Measurements from ENCODE around the gene ARVCF. TPM values are rescaled to one million over a fixed set of nuclear protein-coding genes. Genes with fewer than 3 reads are reported as not detected.
A peak's percentile ranks its signal among the peaks of the same experiment; 100 is the strongest.

ARVCF gene, protein sequence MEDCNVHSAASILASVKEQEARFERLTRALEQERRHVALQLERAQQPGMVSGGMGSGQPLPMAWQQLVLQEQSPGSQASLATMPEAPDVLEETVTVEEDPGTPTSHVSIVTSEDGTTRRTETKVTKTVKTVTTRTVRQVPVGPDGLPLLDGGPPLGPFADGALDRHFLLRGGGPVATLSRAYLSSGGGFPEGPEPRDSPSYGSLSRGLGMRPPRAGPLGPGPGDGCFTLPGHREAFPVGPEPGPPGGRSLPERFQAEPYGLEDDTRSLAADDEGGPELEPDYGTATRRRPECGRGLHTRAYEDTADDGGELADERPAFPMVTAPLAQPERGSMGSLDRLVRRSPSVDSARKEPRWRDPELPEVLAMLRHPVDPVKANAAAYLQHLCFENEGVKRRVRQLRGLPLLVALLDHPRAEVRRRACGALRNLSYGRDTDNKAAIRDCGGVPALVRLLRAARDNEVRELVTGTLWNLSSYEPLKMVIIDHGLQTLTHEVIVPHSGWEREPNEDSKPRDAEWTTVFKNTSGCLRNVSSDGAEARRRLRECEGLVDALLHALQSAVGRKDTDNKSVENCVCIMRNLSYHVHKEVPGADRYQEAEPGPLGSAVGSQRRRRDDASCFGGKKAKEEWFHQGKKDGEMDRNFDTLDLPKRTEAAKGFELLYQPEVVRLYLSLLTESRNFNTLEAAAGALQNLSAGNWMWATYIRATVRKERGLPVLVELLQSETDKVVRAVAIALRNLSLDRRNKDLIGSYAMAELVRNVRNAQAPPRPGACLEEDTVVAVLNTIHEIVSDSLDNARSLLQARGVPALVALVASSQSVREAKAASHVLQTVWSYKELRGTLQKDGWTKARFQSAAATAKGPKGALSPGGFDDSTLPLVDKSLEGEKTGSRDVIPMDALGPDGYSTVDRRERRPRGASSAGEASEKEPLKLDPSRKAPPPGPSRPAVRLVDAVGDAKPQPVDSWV
- total RNA-seq (2021) (15.6 and 21.0 TPM in 2 replicates), Bru-seq, nascent RNA (percentile 33 among the genes with signal in this experiment), BruChase-seq, experiment 1, labeled RNA remaining after a 2-hour chase (percentile 42 among the genes with signal in this experiment), BruChase-seq, experiment 2, labeled RNA remaining after a 6-hour chase (percentile 44 among the genes with signal in this experiment)
- long read RNA-seq, partial matches to known transcripts = 1 of 6 reads
- long read RNA-seq, other reads (novel, unspliced or antisense) = 5 of 6 reads

DNA sequence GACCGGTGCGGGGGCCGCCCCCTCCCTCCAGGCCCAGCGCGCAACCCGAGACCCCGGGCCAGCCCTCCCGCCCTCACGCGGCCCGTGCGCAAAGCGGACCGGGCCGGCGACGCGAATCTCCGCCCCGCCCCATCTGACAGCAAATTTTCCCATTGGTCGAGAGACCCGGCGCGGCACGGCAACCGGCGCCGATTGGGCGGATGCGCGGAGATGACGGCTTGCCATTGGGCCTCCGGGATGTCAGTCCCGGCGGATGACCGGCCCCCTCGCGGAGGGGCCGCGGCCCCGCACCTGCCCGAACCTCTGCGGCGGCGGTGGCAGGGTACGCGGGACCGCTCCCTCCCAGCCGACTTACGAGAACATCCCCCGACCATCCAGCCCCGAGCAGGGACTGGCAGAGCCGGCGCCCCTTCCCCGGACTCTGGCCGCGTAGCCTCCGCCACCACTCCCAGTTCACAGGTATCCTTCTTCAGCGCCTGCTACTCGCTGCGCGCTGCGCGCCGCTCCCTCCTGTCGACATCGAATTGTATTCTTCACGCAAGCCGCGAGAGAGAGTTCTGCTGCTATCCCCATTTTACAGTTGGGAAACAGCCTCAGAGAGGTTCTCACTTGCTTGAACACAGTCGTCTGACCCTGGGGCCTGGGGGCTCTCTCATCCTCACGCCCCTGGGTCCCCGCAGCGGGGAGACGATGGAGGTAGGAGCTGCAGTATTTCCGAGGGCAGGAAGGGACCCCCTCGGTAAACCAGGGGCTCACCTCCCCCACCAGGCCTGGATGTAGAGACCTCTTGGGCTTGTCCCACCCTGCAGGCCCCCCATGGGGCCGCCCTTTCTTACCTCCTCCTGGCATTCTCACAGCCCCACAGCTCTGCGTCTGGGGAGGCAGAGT is at the start of gene ARVCF:
Gene ARVCF (minus strand): TSS at position 90 of the 888 bp plus-strand sequence. CDS start 26,029 bp downstream, outside the sequence.
- H3K4me3 ChIP-seq = peak within 1 kb of the TSS; percentile 69; the same call in 1 of the 2 replicates
- intact Hi-C loops (cut with micrococcal nuclease; ENCODE audit: unreplicated experiment) = no loop called here
- peaks cover 10% of the 10 kb centered on the region; the same call in 1 of the 2 replicates for H3K79me2 ChIP-seq (ENCODE audit: low read depth)
- peak within 1 kb of the TSS; percentile 79 for H3K4me2 ChIP-seq
- H3K4me1 ChIP-seq (replicated peaks; ENCODE audit: insufficient read depth) = peaks cover 6% of the 10 kb centered on the region; the same call in 1 of the 2 replicates
- H3K9me2 ChIP-seq (ENCODE audit: insufficient read depth) = no peaks in the 10 kb centered on the region
- no peak within 1 kb of the TSS for H3K27ac ChIP-seq
- H4K20me1 ChIP-seq (ENCODE audit: insufficient read depth) = no peaks in the 10 kb centered on the region
- no TSS peak for BruUV-seq (replicated peaks)
- TF ChIP-seq EZH2 (IDR thresholded peaks at IDR 0.05; ENCODE audit: low read depth) = no peak
- TF ChIP-seq, protein P1, sequence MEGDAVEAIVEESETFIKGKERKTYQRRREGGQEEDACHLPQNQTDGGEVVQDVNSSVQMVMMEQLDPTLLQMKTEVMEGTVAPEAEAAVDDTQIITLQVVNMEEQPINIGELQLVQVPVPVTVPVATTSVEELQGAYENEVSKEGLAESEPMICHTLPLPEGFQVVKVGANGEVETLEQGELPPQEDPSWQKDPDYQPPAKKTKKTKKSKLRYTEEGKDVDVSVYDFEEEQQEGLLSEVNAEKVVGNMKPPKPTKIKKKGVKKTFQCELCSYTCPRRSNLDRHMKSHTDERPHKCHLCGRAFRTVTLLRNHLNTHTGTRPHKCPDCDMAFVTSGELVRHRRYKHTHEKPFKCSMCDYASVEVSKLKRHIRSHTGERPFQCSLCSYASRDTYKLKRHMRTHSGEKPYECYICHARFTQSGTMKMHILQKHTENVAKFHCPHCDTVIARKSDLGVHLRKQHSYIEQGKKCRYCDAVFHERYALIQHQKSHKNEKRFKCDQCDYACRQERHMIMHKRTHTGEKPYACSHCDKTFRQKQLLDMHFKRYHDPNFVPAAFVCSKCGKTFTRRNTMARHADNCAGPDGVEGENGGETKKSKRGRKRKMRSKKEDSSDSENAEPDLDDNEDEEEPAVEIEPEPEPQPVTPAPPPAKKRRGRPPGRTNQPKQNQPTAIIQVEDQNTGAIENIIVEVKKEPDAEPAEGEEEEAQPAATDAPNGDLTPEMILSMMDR (conservative IDR thresholded peaks at IDR 0.05) = no peak
- H3K36me3 ChIP-seq (ENCODE audit: low read depth) = no peaks in the 10 kb centered on the region
- H3F3A ChIP-seq (ENCODE audit: insufficient read depth, low read depth) = no peaks in the 10 kb centered on the region
- no peaks in the 10 kb centered on the region for H3K9me3 ChIP-seq (ENCODE audit: insufficient read depth, low read depth)
- ChIA-PET CTCF (no interaction called here), POLR2A (ENCODE audit: unreplicated experiment) (no interaction called here)
- peak within 1 kb of the TSS; percentile 79; the same call in 1 of the 2 replicates for H2AFZ ChIP-seq
- H3K27me3 ChIP-seq (ENCODE audit: insufficient read depth, low read depth) = no peaks in the 10 kb centered on the region
- DNase-seq = peak; percentile 61 to 83

DNA sequence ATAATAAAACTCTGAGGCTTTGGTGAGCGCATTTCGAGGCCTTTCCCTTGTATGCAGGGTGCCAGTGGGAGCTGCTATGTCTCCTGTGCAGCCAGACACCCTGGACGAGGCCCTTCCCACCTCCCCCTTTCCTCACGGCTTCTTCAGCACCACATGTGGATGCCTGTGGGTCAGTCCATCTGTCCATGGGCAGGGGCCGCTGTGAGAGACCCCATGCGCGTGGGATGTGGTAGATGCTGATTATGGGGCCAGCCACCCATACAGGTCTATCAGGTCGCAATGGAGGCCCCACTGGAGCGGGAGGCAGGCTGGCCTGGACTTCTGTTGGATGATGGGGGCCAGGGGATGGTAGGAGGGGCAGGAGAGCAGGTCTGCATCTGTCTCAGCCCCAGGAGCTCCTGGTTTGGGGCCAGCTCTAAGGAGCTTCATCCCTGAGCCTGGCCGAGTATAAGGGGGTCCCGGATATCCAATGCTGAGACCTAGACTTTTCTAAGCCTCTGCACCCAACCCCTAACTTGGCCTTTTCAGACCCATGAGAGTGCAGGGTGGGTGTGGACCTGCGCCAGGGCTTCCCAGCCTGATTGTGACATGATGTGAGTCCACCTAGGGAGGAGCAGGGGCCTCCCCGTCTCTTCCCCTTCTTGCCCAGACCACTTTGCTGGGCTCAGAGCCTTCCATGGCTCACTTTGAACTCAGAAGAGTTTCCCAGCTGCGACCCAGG is 49.4 kb upstream of the ARVCF start:
- H3F3A ChIP-seq (ENCODE audit: insufficient read depth, low read depth) = no peaks in the 10 kb centered on the region
- TF ChIP-seq, protein P1 (conservative IDR thresholded peaks at IDR 0.05) = no peak
- TF ChIP-seq EZH2 (IDR thresholded peaks at IDR 0.05; ENCODE audit: low read depth) = no peak
- intact Hi-C loops (cut with micrococcal nuclease; ENCODE audit: unreplicated experiment) = no loop called here
- H4K20me1 ChIP-seq (ENCODE audit: insufficient read depth) = no peaks in the 10 kb centered on the region
- no peak overlapping the region for H3K27ac ChIP-seq
- no peak for DNase-seq
- no peaks in the 10 kb centered on the region for H3K36me3 ChIP-seq (ENCODE audit: low read depth)
- no peaks in the 10 kb centered on the region for H3K4me1 ChIP-seq (replicated peaks; ENCODE audit: insufficient read depth)
- no peaks in the 10 kb centered on the region for H3K9me3 ChIP-seq (ENCODE audit: insufficient read depth, low read depth)
- H3K4me3 ChIP-seq = no peak overlapping the region
- POLR2A ChIA-PET (ENCODE audit: unreplicated experiment) = no interaction called here
- no peak overlapping the region for H2AFZ ChIP-seq
- H3K79me2 ChIP-seq (ENCODE audit: low read depth) = no peaks in the 10 kb centered on the region
- no peak overlapping the region for H3K4me2 ChIP-seq
- no peaks in the 10 kb centered on the region for H3K27me3 ChIP-seq (ENCODE audit: insufficient read depth, low read depth)
- CTCF ChIA-PET = no interaction called here
- H3K9me2 ChIP-seq (ENCODE audit: insufficient read depth) = no peaks in the 10 kb centered on the region
- BruUV-seq (replicated peaks) = no TSS peak
